Retinal pigment epithelial cell (primary cell): ENCODE data around the gene MEGF6.

Source experiments
- DNase-seq: peaks from one replicate; pipeline ENCODE4 v3.0.0-alpha.2; 2010; ENCODE audit warnings: low read depth
- H3K4me3 ChIP-seq: 2 replicates; pipeline ENCODE4 v1.5.1; 2011; ENCODE audit warnings: mild to moderate bottlenecking, low read length, control low read depth, moderate library complexity
- CTCF ChIP-seq: conservative IDR thresholded peaks from 2 replicates; pipeline ENCODE4 v1.5.1; 2011; ENCODE audit warnings: low read depth, low read length, control low read depth, inconsistent platforms

MEGF6 gene

GRCh38 chr1:3632298-3632697, 21.0 kb upstream of the MEGF6 start:
- no peak for TF ChIP-seq CTCF
- DNase-seq, result no peak
- H3K4me3 ChIP-seq, result no peak overlapping the region

- H3K4me3 ChIP-seq, result no peak overlapping the region
- no peak for DNase-seq
- TF ChIP-seq CTCF, result no peak
Measured at GRCh38 chr1:3631320-3632260, 20.3 kb upstream of the MEGF6 start.

- TF ChIP-seq CTCF, result no peak
- no peak overlapping the region for H3K4me3 ChIP-seq
- DNase-seq, result no peak
Measured at GRCh38 chr1:3630914-3631313, 19.6 kb upstream of the MEGF6 start.

DNA sequence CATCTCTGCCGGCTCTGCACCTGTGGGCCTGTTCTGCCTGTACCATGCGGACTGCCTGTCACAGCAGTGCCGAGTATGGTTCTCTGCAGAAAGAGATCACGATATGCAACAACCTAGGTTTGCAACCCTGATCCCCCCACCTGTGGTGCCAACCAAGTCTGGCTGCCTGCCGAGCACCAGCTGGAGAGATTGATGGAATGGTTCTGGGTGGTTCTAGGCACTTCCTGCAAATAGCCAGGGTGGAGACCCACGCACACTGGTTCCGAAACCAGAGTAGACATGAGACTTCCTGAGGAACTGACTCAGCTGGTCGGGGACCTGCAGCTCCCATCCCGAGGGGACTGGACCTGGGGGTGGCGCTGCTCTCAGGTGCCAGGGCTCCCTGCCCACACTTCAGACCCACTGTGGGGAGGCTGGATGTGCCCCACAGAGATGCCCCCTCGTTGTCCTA, 18.9 kb upstream of the MEGF6 start:
- H3K4me3 ChIP-seq, result no peak overlapping the region
- no peak for DNase-seq
- TF ChIP-seq CTCF, result no peak

GRCh38 chr1:3629561-3630160, 18.4 kb upstream of the MEGF6 start:
- H3K4me3 ChIP-seq, result no peak overlapping the region
- TF ChIP-seq CTCF, result no peak
- no peak for DNase-seq

GRCh38 chr1:3628445-3628844, 17.1 kb upstream of the MEGF6 start:
- no peak for DNase-seq
- H3K4me3 ChIP-seq, result no peak overlapping the region
- TF ChIP-seq CTCF, result no peak
